Heart left ventricle (tissue), 13 donors: Measurements from ENCODE around the gene DNAH7.

Experiments used
- CTCF ChIP-seq, 12 donors: fragments of 200-600 bp; sonication (generic) in 4 of 12; IDR thresholded peaks; one replicate each; pipeline versions ENCODE4 v1.5.0 to v1.8.0; 2018 to 2022; ENCODE audit warnings: antibody characterized with exemption in 12 of 12, mild to moderate bottlenecking in 5 of 12
- POLR2A ChIP-seq, 2 donors: fragments of 450-650 bp; IDR thresholded peaks; one replicate each; pipeline ENCODE4 v1.6.1; 2017; ENCODE audit warnings: antibody characterized with exemption in 2 of 2, mild to moderate bottlenecking in 2 of 2, moderate library complexity in 2 of 2
- donor health status: ischemic (EF 13 %, LVEDD 7.1; RV severe dilation, severe dysfunction).
- donor health status: DM: no; HTN: yes; CAD: no.
- donor health status: DM: no; HTN: no; CAD: no.
- donor health status: ischemic (EF 25% LVEDD 6.9; RV normal size, moderate dysfunction).
- donor health status: ischemic (EF 25% LVEDD 5.7; RV mildly dilated, moderate dysfunction).
- donor health status: ischemic (EF 35%, LVEDD 5.7; RV mildly dilated, moderate dysfunction).
- donor health status: nonischemic (EF 11% LVEDD 7.7; RV severe dilation, severe dysfunction).
- donor health status: DM: yes; HTN: yes; CAD: no.
- donor health status: PGD.
- donor health status: ischemic (EF 29% LVEDD 5.4; RV normal size, mild dysfunction).
- donor health status: nonischemic (EF 23%, LVEDD 6.1; RV moderate dilation, normal function).

GRCh38 chr2:195937176-195937575 lies 131.5 kb downstream of the DNAH7 start:
- TF ChIP-seq CTCF (IDR thresholded peaks at IDR 0.05) (no peak), POLR2A (IDR thresholded peaks at IDR 0.05) (no peak)
